Left kidney (tissue), 8 donors: ENCODE results near the gene NDUFA9. TPM values are rescaled to one million over a fixed set of nuclear protein-coding genes. Genes with fewer than 3 reads are reported as not detected.

Experiments
- DNase-seq: peaks from one replicate; pipeline ENCODE4 v3.0.0-alpha.2; 2013
- long read RNA-seq, 8 donors: transcript quantifications; one replicate each; lab custom pipeline, GENCODE V29; 2026
- polyA plus RNA-seq: library from polyadenylated mRNA; unstranded; fragments of 120-200 nt; gene quantifications from one replicate; pipeline ENCODE4 v1.2.1, GENCODE V29; 2013; ENCODE audit not compliant: insufficient read length

The NDUFA9 gene
- 119 TPM for polyA plus RNA-seq
- long read RNA-seq, donor 1, full-length matches to known transcripts, result 49 of 55 reads
- long read RNA-seq, donor 1, partial matches to known transcripts, result 6 of 55 reads
- long read RNA-seq, donor 1, other reads (novel, unspliced or antisense), result 0 of 55 reads
- long read RNA-seq, donor 2, full-length matches to known transcripts, result 34 of 34 reads
- long read RNA-seq, donor 2, partial matches to known transcripts, result 0 of 34 reads
- long read RNA-seq, donor 2, other reads (novel, unspliced or antisense), result 0 of 34 reads
- long read RNA-seq, donor 3, full-length matches to known transcripts, result 30 of 30 reads
- long read RNA-seq, donor 3, partial matches to known transcripts, result 0 of 30 reads
- long read RNA-seq, donor 3, other reads (novel, unspliced or antisense), result 0 of 30 reads
- long read RNA-seq, donor 4, full-length matches to known transcripts, result 4 of 4 reads
- long read RNA-seq, donor 4, partial matches to known transcripts, result 0 of 4 reads
- long read RNA-seq, donor 4, other reads (novel, unspliced or antisense), result 0 of 4 reads
- long read RNA-seq, donor 5, full-length matches to known transcripts, result 80 of 114 reads
- long read RNA-seq, donor 5, partial matches to known transcripts, result 29 of 114 reads
- long read RNA-seq, donor 5, other reads (novel, unspliced or antisense), result 5 of 114 reads
- long read RNA-seq, donor 6, full-length matches to known transcripts, result 35 of 41 reads
- long read RNA-seq, donor 6, partial matches to known transcripts, result 6 of 41 reads
- long read RNA-seq, donor 6, other reads (novel, unspliced or antisense), result 0 of 41 reads
- long read RNA-seq, donor 7, full-length matches to known transcripts, result 68 of 75 reads
- long read RNA-seq, donor 7, partial matches to known transcripts, result 7 of 75 reads
- long read RNA-seq, donor 7, other reads (novel, unspliced or antisense), result 0 of 75 reads
- long read RNA-seq, donor 8, full-length matches to known transcripts, result 22 of 22 reads
- long read RNA-seq, donor 8, partial matches to known transcripts, result 0 of 22 reads
- long read RNA-seq, donor 8, other reads (novel, unspliced or antisense), result 0 of 22 reads

GRCh38 chr12:4648501-4649357 is at the start of gene NDUFA9, which contains the start of gene AKAP3:
NDUFA9 (plus strand) TSS chr12:4649114; CDS start chr12:4649127, 13 bp downstream.
AKAP3 (minus strand) TSS chr12:4649051; CDS start chr12:4638196, 10,855 bp downstream.
- peak; percentile 88 for DNase-seq

- no peak for DNase-seq
Measured at GRCh38 chr12:4603421-4603820, 45.5 kb upstream of the NDUFA9 start.

GRCh38 chr12:4603946-4604345 is 45.0 kb upstream of the NDUFA9 start:
- DNase-seq, result no peak

- peak; percentile 85 for DNase-seq
Measured at GRCh38 chr12:4604684-4605193, 44.2 kb upstream of the NDUFA9 start.

- DNase-seq, result no peak
Measured at GRCh38 chr12:4607056-4607455, 41.9 kb upstream of the NDUFA9 start.

- DNase-seq, result no peak
Measured at GRCh38 chr12:4609071-4609470, 39.8 kb upstream of the NDUFA9 start.

- no peak for DNase-seq
Measured at GRCh38 chr12:4610481-4610880, 38.4 kb upstream of the NDUFA9 start.

GRCh38 chr12:4615667-4616066 is 33.2 kb upstream of the NDUFA9 start:
- DNase-seq, result no peak

GRCh38 chr12:4621511-4621910 is 27.4 kb upstream of the NDUFA9 start:
- DNase-seq, result no peak

- no peak for DNase-seq
Measured at GRCh38 chr12:4626543-4626942, 22.4 kb upstream of the NDUFA9 start.

GRCh38 chr12:4628406-4628805 is 20.5 kb upstream of the NDUFA9 start:
- DNase-seq, result no peak

- no peak for DNase-seq
Measured at GRCh38 chr12:4630262-4630661, 18.7 kb upstream of the NDUFA9 start.

- DNase-seq, result no peak
Measured at GRCh38 chr12:4643747-4644146, 5.2 kb upstream of the NDUFA9 start.

- no peak for DNase-seq
Measured at GRCh38 chr12:4645023-4645422, 3.9 kb upstream of the NDUFA9 start.

- no peak for DNase-seq
Measured at GRCh38 chr12:4648104-4648500, 812 bp upstream of the NDUFA9 start.

- DNase-seq, result no peak
Measured at GRCh38 chr12:4649358-4649661, 396 bp downstream of the NDUFA9 start.

- no peak for DNase-seq
Measured at GRCh38 chr12:4653257-4653656, 4.3 kb downstream of the NDUFA9 start.

- DNase-seq, result no peak
Measured at GRCh38 chr12:4653691-4654090, 4.8 kb downstream of the NDUFA9 start.

GRCh38 chr12:4663971-4664505 is 15.1 kb downstream of the NDUFA9 start:
- DNase-seq, result no peak

GRCh38 chr12:4665236-4665635 is 16.3 kb downstream of the NDUFA9 start:
- no peak for DNase-seq

GRCh38 chr12:4679711-4680110 is 30.8 kb downstream of the NDUFA9 start:
- no peak for DNase-seq
